SU-DHL-6 (cell line): ENCODE results near the gene EZH1.

Experiments used
- CTCF ChIP-seq: fragments of 200-600 bp; sonication (generic); IDR thresholded peaks from one replicate; pipeline ENCODE4 v1.5.1; 2017; ENCODE audit warnings: antibody characterized with exemption, mild to moderate bottlenecking, low read length, moderate library complexity; ENCODE audit not compliant: insufficient read depth, poor library complexity, severe bottlenecking
- EZH2phosphoT487 ChIP-seq: fragments of 200-600 bp; sonication (generic), shearing (Covaris generic); conservative IDR thresholded peaks from 2 replicates; pipeline ENCODE4 v1.6.1; 2018; ENCODE audit warnings: mild to moderate bottlenecking, antibody characterized with exemption, low read length, moderate library complexity, mixed read lengths

DNA sequence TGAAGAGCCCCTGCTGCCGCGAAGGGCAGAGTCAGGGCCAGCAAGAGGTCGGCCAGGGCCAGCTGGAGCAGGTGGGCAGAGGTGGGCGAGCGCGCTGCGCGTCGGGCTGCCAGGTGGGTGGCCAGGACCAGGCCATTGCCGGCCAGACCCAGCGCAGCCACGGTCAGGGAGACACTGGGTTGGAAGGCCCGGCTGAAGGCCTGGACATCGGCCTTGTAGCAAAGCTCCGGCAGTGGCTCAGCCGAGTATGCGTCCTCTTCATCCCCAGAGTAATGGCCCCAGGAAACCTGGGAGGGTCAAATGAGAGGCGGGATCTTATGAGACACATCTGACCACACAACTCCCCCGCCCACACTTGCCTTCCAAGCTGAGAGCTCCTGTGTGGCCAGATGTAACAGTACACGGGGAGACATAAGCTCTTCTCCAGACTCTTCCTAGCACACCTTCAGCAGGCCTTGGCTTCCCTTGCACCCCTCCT lies 64.5 kb downstream of the EZH1 start:
- no peak for TF ChIP-seq CTCF
- TF ChIP-seq EZH2phosphoT487 = no peak
